A673 (cell line): Measurements from ENCODE around the gene ARHGDIB.

Experiments used
- CTCF ChIP-seq: fragments of 300-800, 200-600 bp; sonication (generic); conservative IDR thresholded peaks from 2 replicates; pipeline ENCODE4 v1.5.1; 2017; ENCODE audit warnings: low read depth, mild to moderate bottlenecking, antibody characterized with exemption, low read length, moderate library complexity, mixed read lengths
- EZH2 ChIP-seq: fragments of 200-600 bp; sonication (generic); IDR thresholded peaks from 2 replicates; pipeline ENCODE4 v1.6.1; 2017; ENCODE audit warnings: borderline replicate concordance, low read depth, mild to moderate bottlenecking, mixed read lengths, antibody characterized with exemption, low read length; ENCODE audit not compliant: poor library complexity, severe bottlenecking

GRCh38 chr12:14942196-14942931, 19.0 kb downstream of the ARHGDIB start:
- no peak for TF ChIP-seq CTCF
- TF ChIP-seq EZH2 = no peak
